SK-N-SH treated with all-trans-retinoic acid at 6 μM for 48 hours (cell line): Measurements from ENCODE around the gene SCFD2.

Source experiments
- ARNTL ChIP-seq: fragments of 450-650 bp; formaldehyde crosslinking; IDR thresholded peaks from 2 replicates; pipeline ENCODE4 v1.5.0; 2020; ENCODE audit warnings: low read depth, mild to moderate bottlenecking, moderate library complexity, borderline replicate concordance
- OSR1 ChIP-seq: fragments of 250-450 bp; sonication (Bioruptor Pico); IDR thresholded peaks from 2 replicates; pipeline ENCODE4 v1.8.0; 2022; ENCODE audit warnings: moderate library complexity, mild to moderate bottlenecking, inconsistent platforms
- ZC3H10 ChIP-seq: fragments of 250-450 bp; sonication (Bioruptor Pico); IDR thresholded peaks from 2 replicates; pipeline ENCODE4 v1.5.1; 2021; ENCODE audit warnings: mild to moderate bottlenecking, moderate library complexity
- TF ChIP-seq, protein P1 (sequence below): fragments of 250-450 bp; sonication (Bioruptor Pico); IDR thresholded peaks from 2 replicates; pipeline ENCODE4 v1.8.0; 2020; ENCODE audit warnings: mild to moderate bottlenecking, moderate library complexity, borderline replicate concordance
- TF ChIP-seq, protein P2 (sequence below): fragments of 250-450 bp; sonication (Bioruptor Pico); IDR thresholded peaks from 2 replicates; pipeline ENCODE4 v1.5.0; 2020; ENCODE audit warnings: mild to moderate bottlenecking, moderate library complexity

DNA sequence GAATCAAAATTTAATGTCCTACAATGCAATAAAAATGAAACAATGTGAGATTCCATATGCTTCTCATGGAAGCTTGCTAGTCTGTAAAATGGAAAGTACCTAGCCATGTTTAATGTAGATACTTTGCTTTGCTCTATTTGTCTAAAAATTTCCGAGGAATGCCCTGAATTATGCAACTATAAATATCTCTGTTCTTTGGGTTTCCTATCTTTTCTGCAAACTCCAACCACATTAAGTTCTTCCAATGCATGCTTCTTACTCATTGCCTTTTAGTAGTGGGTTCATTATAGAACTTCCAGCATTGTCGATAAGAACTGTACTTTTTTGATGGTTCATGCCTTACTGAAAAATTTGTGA is 325.4 kb downstream of the SCFD2 start:
- TF ChIP-seq, protein P1, sequence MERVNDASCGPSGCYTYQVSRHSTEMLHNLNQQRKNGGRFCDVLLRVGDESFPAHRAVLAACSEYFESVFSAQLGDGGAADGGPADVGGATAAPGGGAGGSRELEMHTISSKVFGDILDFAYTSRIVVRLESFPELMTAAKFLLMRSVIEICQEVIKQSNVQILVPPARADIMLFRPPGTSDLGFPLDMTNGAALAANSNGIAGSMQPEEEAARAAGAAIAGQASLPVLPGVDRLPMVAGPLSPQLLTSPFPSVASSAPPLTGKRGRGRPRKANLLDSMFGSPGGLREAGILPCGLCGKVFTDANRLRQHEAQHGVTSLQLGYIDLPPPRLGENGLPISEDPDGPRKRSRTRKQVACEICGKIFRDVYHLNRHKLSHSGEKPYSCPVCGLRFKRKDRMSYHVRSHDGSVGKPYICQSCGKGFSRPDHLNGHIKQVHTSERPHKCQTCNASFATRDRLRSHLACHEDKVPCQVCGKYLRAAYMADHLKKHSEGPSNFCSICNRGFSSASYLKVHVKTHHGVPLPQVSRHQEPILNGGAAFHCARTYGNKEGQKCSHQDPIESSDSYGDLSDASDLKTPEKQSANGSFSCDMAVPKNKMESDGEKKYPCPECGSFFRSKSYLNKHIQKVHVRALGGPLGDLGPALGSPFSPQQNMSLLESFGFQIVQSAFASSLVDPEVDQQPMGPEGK (CRISPR knock-in tag): no peak
- TF ChIP-seq ZC3H10 (CRISPR knock-in tag) (no peak), OSR1 (CRISPR knock-in tag) (no peak), ARNTL (no peak)
- TF ChIP-seq, protein P2, sequence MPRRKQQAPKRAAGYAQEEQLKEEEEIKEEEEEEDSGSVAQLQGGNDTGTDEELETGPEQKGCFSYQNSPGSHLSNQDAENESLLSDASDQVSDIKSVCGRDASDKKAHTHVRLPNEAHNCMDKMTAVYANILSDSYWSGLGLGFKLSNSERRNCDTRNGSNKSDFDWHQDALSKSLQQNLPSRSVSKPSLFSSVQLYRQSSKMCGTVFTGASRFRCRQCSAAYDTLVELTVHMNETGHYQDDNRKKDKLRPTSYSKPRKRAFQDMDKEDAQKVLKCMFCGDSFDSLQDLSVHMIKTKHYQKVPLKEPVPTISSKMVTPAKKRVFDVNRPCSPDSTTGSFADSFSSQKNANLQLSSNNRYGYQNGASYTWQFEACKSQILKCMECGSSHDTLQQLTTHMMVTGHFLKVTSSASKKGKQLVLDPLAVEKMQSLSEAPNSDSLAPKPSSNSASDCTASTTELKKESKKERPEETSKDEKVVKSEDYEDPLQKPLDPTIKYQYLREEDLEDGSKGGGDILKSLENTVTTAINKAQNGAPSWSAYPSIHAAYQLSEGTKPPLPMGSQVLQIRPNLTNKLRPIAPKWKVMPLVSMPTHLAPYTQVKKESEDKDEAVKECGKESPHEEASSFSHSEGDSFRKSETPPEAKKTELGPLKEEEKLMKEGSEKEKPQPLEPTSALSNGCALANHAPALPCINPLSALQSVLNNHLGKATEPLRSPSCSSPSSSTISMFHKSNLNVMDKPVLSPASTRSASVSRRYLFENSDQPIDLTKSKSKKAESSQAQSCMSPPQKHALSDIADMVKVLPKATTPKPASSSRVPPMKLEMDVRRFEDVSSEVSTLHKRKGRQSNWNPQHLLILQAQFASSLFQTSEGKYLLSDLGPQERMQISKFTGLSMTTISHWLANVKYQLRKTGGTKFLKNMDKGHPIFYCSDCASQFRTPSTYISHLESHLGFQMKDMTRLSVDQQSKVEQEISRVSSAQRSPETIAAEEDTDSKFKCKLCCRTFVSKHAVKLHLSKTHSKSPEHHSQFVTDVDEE (CRISPR knock-in tag): no peak
